Omental fat pad (tissue), 4 donors: ENCODE data around the gene TECPR2. TPM values are rescaled to one million over a fixed set of nuclear protein-coding genes. Genes with fewer than 3 reads are reported as not detected.
A peak's percentile ranks its signal among the peaks of the same experiment; 100 is the strongest.

ENCODE experiments used
- ATAC-seq: fragments of 150-250 bp; one replicate; pipeline ENCODE4 v1.9.1; 2016; ENCODE audit warnings: mild to moderate bottlenecking, moderate library complexity; ENCODE audit not compliant: low FRiP score
- DNase-seq: peaks from one replicate; pipeline ENCODE4 v3.0.0-alpha.2; 2019; ENCODE audit warnings: low spot score
- CTCF ChIP-seq, 3 donors: fragments of 450-650 bp; IDR thresholded peaks; one replicate each; pipeline ENCODE4 v1.5.1; 2016 to 2017; ENCODE audit warnings: antibody characterized with exemption in 3 of 3, mild to moderate bottlenecking in 3 of 3, moderate library complexity in 2 of 3
- total RNA-seq, 4 donors: library from RNA; depleted of rRNA; stranded (reverse); fragments of >200 nt; gene quantifications; one replicate each; pipeline ENCODE4 v1.1.0, GENCODE V29; 2016

The TECPR2 gene
- total RNA-seq, 4 donors from 2014 or later: 12.7 to 46.0 (median 17.9) TPM

GRCh38 chr14:102359341-102359740 lies 3.4 kb upstream of the TECPR2 start:
- no peak for TF ChIP-seq CTCF (IDR thresholded peaks at IDR 0.05)
- ATAC-seq (no peak), DNase-seq (no peak)

- no peak for DNase-seq
- no peak for TF ChIP-seq CTCF (IDR thresholded peaks at IDR 0.05)
- ATAC-seq: no peak
Measured at GRCh38 chr14:102360388-102360787, 2.4 kb upstream of the TECPR2 start.

GRCh38 chr14:102362084-102362483 lies 657 bp upstream of the TECPR2 start:
- DNase-seq (no peak), ATAC-seq (peak; percentile 54)
- no peak for TF ChIP-seq CTCF (IDR thresholded peaks at IDR 0.05)

GRCh38 chr14:102363182-102363943 lies 622 bp downstream of the TECPR2 start:
- TF ChIP-seq CTCF (IDR thresholded peaks at IDR 0.05): no peak
- DNase-seq (peak; percentile 33), ATAC-seq (peak; percentile 56)

GRCh38 chr14:102370305-102370809 lies 7.6 kb downstream of the TECPR2 start:
- no peak for ATAC-seq
- no peak for TF ChIP-seq CTCF (IDR thresholded peaks at IDR 0.05)
- DNase-seq: no peak

- no peak for TF ChIP-seq CTCF (IDR thresholded peaks at IDR 0.05)
- ATAC-seq (no peak), DNase-seq (no peak)
Measured at GRCh38 chr14:102371361-102371760, 8.6 kb downstream of the TECPR2 start.

- DNase-seq: no peak
- TF ChIP-seq CTCF (IDR thresholded peaks at IDR 0.05): no peak
- ATAC-seq: no peak
Measured at GRCh38 chr14:102373110-102373509, 10.4 kb downstream of the TECPR2 start.
